DMS153 (cell line): Measurements from ENCODE around the gene IQCB1.
"Not testable (repeated sequence)": the region's sequence is repeated elsewhere in the genome, so short reads cannot be mapped to it uniquely, and the experiment has no call there.

Source experiments
- DNase-seq: peaks from one replicate; lab custom pipeline; 2025; lab: John Stamatoyannopoulos, UW

Gene IQCB1

GRCh38 chr3:121748680-121749275 is 86.1 kb downstream of the IQCB1 start:
- no peak for DNase-seq

- DNase-seq = no peak
Observed at GRCh38 chr3:121747976-121748375, 86.9 kb downstream of the IQCB1 start.

GRCh38 chr3:121743106-121743505 is 91.8 kb downstream of the IQCB1 start:
- not testable (repeated sequence) for DNase-seq

- no peak for DNase-seq
Observed at GRCh38 chr3:121740896-121741295, 94.0 kb downstream of the IQCB1 start.

GRCh38 chr3:121739902-121740301 is 95.0 kb downstream of the IQCB1 start:
- DNase-seq = no peak

- DNase-seq = no peak
Observed at GRCh38 chr3:121737644-121738043, 97.2 kb downstream of the IQCB1 start.

- DNase-seq = no peak
Observed at GRCh38 chr3:121736112-121736511, 98.7 kb downstream of the IQCB1 start.

- no peak for DNase-seq
Observed at GRCh38 chr3:121735047-121735696, 99.7 kb downstream of the IQCB1 start.

GRCh38 chr3:121730940-121731687 is 103.7 kb downstream of the IQCB1 start:
- DNase-seq = no peak

GRCh38 chr3:121724130-121724529 is 110.7 kb downstream of the IQCB1 start:
- no peak for DNase-seq

GRCh38 chr3:121723485-121723884 is 111.4 kb downstream of the IQCB1 start:
- no peak for DNase-seq

GRCh38 chr3:121722411-121722810 is 112.4 kb downstream of the IQCB1 start:
- DNase-seq = no peak

- DNase-seq = no peak
Observed at GRCh38 chr3:121720163-121720562, 114.7 kb downstream of the IQCB1 start.
